COR-L47 (cell line): ENCODE measurements around the gene TRAF4.
A peak's percentile ranks its signal among the peaks of the same experiment; 100 is the strongest.
"Not testable (repeated sequence)": the region's sequence is repeated elsewhere in the genome, so short reads cannot be mapped to it uniquely, and the experiment has no call there.

ENCODE experiments used
- DNase-seq: peaks from one replicate; lab custom pipeline; 2025; lab: John Stamatoyannopoulos, UW

Gene TRAF4

DNA sequence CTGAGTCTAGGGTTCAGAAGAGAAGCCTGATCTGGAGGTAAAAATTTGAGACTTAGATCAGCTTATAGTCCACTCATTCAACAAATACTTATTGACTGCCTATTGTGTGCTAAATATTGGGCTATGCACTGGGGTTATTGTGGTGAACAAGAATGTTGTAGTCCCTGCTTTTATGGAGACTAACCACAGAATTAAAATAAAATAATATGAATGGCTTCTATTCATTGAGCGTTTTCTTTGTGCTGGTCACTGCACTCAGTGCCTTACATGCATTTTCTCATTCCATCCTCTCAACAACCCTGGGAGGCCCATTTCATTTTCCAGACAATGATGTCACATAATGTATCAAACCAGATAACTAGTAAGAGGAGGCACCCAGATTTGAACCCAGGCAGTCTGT lies 10.5 kb upstream of the TRAF4 start:
- DNase-seq, result no peak

DNA sequence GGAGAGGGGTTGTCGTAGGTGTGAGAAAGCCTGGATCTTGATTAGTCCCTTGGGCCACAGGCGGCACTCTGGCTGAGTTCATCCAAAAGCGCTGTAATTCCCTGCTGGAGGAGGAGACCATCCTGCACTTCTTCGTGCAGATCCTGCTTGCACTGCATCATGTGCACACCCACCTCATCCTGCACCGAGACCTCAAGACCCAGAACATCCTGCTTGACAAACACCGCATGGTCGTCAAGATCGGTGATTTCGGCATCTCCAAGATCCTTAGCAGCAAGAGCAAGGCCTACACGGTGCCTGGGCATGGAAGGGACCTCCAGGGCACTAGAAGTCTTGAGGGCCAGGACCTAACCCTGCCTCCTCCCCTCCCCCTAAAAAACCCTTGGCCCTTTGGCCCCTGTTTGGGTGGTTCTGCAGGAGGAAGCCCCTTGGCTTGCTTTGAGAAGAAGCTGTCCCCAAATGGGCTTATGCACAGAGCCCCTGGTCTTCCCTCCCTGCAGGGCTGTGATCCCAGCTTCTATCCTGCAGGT lies 9.0 kb upstream of the TRAF4 start:
- DNase-seq, result no peak

DNA sequence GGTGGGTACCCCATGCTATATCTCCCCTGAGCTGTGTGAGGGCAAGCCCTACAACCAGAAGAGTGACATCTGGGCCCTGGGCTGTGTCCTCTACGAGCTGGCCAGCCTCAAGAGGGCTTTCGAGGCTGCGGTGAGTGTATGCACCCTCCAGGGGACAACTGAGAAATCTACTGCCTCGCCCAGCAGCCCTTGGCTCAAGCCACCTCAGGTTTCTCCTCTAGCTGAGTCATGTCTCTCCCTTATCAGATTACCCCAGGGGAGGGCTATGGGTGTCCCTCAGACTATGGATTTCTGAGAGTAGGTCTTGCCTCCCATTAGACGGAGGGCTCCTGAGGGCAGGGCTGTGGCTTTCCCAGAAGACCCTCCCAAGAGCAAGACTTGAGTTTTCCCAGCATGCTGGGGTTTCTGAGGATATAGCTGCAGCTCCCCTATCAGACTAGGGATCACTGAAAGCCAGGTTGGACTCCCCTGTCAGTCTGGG lies 8.5 kb upstream of the TRAF4 start:
- DNase-seq, result no peak

DNA sequence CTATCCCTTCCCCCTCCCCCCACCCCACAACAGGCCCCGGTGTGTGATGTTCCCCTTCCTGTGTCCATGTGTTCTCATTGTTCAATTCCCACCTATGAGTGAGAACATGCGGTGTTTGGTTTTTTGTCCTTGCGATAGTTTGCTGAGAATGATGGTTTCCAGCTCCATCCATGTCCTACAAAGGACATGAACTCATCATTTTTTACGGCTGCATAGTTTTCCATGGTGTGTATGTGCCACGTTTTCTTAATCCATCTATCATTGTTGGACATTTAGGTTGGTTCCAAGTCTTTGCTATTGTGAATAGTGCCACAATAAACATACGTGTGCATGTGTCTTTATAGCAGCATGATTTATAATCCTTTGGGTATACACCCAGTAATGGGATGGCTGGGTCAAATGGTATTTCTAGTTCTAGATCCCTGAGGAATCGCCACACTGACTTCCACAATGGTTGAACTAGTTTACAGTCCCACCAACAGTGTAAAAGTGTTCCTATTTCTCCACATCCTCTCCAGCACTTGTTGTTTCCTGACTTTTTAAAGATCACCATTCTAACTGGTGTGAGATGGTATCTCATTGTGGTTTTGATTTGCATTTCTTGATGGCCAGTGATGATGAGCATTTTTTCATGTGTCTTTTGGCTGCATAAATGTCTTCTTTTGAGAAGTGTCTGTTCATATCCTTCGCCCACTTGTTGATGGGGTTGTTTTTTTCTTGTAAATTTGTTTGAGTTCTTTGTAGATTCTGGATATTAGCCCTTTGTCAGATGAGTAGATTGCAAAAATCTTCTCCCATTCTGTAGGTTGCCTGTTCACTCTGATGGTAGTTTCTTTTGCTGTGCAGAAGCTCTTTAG lies 7.7 kb upstream of the TRAF4 start:
- not testable (repeated sequence) for DNase-seq

DNA sequence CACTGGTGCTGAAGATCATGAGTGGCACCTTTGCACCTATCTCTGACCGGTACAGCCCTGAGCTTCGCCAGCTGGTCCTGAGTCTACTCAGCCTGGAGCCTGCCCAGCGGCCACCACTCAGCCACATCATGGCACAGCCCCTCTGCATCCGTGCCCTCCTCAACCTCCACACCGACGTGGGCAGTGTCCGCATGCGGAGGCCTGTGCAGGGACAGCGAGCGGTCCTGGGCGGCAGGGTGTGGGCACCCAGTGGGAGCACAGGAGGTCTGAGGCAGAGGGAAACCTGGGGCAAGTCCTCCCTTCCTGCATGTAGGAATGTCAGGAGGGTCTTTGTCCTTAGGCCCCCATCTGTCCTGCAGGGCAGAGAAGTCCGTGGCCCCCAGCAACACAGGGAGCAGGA lies 6.5 kb upstream of the TRAF4 start:
- no peak for DNase-seq

DNA sequence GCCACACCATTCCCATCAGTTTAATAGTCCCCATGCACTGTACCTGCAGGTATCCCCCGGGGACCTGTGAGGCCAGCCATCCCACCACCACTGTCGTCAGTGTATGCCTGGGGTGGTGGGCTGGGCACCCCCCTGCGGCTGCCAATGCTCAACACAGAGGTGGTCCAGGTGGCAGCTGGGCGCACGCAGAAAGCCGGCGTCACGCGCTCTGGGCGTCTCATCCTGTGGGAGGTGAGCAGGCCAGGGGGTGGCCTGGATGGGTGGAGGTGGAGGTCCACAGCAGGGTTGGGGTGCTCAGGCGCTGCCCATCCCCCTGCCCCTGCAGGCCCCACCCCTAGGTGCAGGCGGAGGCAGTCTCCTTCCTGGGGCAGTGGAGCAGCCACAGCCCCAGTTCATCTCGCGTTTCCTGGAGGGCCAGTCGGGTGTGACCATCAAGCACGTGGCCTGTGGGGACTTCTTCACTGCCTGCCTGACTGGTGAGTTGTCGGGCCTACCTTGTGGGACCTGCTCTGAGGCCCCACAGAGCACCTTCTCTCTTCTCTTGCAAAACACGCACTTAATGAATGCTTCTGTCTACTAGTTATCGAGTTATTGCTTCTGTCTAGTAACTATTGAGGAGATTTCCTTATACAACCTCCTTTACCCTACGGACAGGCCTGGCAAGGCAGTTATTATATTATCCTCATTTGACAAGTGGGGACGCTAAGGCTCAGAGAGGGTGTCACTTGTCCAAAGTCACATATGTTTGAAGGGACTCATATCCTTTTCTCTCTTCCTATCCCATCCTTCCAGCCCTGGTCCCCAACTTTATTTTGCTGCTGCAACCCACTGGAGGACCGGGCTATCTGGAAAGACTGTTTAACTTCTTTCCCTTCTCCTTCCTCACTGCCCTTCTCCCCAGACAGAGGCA lies 5.8 kb upstream of the TRAF4 start:
- no peak for DNase-seq

DNA sequence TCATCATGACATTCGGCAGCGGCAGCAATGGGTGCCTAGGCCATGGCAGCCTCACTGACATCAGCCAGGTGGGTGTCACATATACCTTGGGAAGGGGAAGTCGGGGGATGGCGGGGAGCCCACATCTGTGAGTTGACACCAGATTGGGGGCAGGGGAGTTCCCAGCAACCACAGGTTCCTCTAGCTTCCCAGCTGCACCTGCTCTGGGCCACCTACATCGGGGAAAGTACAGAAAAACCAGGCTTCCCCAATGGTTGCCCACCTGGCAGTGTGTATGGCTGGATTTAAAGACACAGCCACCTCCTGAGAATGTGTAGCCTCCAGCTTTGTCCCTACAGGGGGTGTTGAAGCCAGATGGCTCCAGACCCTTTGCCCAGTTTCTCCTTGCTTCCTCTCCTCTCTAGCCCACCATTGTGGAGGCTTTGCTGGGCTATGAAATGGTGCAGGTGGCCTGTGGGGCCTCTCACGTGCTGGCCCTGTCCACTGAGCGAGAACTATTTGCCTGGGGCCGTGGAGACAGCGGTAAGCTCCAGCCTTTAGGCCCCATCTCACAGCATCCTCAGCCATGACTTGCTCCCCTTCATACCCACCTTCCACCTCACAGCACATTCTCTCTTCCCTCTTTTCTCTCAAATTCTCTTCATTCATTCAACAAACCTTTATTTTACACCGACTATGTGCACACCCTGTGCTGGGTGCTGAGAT lies 5.0 kb upstream of the TRAF4 start:
- DNase-seq, result no peak

DNA sequence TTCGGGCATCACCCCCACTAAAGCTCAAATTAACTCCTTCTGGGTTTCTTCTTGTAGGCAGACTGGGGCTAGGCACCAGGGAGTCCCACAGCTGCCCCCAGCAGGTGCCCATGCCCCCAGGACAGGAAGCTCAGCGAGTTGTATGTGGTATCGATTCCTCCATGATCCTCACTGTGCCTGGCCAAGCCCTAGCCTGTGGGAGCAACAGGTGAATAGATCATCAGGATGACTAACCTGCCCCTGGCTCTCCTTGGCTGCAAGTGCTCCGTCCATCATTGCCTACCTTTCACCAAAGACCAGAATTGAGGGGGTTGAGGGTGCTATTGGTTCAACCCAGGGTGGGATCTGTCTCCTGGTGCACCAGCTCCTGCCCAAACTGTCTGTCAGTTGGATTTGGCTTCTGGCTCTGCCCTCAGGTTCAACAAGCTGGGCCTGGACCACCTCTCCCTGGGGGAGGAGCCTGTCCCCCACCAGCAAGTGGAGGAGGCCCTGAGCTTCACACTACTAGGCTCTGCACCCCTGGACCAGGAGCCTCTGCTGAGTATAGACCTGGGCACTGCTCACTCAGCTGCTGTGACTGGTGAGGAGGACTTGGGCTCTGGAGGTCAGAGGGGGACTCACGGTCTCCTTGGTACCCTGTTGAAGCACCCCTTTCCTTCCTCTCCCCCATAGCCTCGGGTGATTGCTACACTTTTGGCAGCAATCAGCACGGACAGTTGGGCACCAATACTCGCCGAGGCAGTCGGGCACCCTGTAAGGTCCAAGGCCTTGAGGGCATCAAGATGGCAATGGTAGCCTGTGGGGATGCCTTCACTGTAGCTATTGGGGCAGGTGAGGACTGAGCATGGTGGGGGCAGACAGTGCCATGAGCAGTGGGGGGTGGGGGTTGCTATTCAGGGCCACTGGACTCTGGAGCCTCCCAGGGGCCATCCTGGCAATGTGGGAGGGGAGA lies 3.1 kb upstream of the TRAF4 start:
- DNase-seq, result no peak

DNA sequence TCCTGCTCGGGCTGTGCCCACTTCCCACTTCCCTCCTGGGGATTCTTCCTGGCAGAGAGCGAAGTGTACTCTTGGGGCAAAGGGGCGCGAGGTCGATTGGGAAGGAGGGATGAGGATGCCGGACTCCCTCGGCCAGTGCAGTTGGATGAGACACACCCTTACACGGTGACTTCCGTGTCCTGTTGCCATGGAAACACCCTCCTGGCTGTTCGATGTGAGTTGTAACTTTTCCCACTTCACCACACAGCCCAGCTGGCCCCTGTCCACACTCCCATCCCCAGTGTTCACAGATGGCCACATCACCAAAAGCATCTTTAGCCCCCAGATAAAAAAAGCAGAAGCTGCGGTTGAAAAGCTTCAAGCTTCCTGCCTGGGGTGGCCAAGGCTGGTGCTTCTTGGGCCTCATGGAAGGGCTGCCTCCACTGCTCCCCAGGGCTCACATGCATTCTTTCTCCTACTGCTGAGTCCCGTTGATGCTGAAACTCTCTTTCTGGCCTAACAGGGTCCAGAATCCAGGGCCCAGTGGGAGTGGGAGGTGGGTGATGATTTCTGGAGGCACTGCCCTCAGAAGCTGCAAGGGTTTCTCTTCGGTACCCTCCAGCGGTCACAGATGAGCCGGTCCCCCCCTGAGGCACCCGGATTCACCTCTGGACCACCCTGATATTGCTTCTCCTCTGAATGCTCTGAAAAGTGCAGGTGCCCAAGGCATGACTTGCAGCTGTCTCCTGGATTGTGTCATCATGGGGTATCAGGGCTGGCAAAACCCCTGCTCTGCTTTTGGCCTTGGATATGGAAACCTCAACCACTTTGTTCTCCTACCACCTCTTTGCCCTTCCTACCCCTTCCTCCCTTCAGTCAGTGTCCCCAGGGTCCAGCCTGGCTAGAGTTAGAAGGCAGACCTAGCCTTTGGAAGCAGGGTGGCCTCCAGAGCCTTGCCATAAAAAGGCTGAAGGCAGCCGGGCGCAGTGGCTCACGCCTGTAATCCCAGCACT lies 2.2 kb upstream of the TRAF4 start:
- DNase-seq, result no peak

DNA sequence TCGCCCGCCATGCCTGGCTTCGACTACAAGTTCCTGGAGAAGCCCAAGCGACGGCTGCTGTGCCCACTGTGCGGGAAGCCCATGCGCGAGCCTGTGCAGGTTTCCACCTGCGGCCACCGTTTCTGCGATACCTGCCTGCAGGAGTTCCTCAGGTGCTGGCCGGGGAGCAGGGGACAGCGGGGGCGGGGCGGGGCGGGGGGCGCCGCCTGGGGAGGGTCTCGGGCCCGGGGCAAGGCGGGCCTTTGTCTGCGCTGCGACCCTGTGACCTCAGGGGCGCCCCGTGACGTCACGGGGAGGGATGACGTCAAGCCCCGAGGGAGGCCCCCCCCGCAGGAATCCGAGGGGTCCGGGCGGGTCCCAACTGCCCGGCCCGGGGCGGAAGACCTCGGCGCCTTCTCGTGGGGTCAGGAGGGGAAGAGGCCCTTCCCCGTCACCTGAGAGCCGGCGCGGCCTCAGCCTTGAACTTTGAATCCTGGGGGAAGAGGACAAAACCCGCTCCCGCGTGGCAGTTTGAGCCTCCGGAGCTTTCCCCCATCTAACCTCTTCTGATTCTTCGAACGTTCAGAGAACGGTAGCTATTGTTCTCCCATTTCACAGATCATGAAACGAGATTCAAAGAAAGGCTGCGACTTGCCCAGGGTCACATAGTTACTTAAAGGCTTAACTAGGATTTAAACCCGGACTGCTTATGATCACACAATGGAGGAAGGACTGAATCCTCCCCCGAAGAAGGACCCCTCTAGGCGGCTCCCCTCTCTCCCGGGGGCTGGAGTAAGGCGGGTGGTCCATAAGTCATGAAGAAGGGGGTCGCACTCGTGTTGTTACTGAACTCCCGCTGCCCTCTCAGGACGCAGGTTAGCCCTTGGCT lies 527 bp downstream of the TRAF4 start:
- no peak for DNase-seq

DNA sequence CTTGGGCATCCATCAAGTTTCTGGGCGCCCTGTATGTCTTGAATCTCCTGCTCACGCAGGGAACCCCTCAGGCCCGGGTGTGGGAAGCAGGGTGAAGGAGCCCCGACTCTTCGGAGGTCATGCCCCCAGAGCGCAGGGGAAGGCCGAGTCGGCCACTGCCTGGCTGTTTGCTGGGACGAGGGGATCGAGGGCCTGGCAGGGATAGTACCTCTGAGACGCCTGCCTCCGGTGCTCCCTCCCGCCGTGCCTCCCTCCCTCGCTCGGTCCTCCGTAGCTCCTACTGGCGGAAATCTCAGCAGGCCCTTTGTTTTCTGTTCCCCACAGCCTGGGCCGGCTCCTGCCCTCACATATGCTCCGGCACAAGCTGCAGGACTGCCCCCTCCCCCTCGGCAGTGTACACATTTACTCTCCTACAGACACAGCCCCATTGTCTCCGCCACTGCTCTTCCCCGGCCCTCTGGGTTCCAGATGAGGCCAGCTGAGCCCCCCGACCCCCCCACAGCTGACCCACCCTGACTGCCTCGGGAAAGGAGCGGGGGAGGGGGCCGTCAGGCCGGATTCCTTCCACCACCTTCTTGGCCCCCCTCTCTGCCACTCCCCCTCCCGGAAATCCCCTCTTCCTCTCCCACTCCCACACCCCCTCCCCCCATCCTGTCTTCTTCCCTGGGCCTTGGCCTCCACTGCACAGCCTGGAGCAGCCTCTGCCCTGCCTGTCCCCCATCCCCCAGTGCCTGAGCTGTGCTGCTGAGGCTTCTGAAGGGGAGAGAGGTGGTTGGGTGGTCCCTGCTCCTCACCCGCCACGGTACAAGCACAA lies 1.4 kb downstream of the TRAF4 start:
- peak; percentile 58 for DNase-seq

DNA sequence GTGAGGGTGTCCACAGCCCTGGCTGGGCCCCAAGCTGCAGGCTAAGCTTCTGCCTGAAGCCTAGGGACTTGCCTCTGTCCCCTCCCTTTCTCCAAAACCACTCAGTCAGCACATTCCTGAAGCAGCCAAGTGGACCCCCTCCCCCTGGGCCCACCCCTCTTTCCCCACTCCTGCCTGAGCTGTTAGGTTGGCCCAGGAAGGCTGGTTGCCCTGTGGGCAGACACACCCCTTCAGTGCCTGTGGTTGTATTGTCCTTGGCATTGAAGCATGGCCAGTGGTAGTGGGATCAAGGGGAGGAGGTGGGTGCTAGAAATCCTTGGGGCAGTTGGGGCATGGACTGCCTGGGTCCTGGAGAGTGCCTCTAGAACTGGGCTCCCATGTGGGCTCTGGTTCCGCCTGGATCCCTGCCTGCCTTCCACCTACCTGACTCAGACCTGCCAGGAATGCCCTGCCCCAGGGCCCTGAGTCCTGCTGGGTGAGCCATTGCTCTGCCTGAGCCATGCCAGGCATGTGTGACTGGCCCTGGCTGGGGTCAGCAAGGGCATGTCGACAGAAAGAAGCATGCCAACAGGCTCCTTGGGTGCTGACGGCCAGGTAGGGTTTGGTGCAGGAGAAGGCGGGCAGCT lies 2.1 kb downstream of the TRAF4 start:
- DNase-seq, result no peak

DNA sequence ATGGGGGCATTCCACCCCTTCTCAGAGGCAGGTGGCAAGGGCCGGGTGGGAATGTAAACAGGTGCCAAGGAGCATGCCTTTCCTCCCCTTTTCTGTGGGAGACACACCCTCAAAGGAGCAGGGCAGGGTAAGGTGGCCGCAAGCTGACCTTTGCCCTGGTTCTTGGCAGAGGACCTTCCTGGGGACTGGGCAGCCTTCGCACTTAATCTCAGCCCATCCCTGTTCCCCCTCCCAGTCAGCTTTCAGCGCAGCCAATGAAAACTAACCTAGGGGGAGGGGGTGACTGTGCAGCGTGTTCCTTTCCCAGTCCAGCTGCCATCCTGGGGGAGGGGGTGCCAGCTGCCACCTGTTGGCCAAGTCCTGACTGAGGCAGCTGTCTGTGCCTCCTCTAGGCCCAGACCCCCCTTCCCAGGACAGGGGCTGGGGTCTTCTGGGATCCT lies 2.8 kb downstream of the TRAF4 start:
- DNase-seq, result peak; percentile 40

DNA sequence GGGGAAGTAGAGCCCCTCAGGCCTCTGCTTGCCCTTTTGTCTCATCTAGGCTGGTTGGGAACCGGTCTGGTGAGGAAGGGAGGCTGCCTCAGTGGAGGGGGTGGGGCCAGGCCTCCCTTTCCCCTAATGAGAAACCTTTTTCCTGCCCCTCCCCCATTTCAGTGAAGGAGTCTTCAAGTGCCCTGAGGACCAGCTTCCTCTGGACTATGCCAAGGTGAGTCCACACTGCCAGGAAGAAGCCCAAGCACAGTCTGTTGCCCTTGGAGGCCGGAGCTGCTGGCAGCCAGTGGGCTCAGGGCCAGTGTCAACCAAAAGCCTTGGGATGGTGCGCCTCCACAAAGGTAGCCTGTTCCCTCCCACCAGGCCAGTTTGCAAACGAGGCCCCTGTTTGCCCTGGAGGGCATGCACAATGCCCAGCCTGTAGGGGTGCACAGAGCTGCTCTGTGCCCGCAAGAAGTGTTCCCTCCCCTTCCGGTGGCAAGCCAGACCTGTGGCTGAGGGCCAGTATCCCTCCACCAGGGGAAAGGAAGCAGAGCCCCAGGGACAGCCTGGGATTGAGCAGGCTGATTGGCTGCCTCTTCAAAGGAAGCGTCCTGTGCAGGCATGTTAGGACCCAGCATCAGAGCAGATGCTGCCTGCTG lies 3.4 kb downstream of the TRAF4 start:
- no peak for DNase-seq

DNA sequence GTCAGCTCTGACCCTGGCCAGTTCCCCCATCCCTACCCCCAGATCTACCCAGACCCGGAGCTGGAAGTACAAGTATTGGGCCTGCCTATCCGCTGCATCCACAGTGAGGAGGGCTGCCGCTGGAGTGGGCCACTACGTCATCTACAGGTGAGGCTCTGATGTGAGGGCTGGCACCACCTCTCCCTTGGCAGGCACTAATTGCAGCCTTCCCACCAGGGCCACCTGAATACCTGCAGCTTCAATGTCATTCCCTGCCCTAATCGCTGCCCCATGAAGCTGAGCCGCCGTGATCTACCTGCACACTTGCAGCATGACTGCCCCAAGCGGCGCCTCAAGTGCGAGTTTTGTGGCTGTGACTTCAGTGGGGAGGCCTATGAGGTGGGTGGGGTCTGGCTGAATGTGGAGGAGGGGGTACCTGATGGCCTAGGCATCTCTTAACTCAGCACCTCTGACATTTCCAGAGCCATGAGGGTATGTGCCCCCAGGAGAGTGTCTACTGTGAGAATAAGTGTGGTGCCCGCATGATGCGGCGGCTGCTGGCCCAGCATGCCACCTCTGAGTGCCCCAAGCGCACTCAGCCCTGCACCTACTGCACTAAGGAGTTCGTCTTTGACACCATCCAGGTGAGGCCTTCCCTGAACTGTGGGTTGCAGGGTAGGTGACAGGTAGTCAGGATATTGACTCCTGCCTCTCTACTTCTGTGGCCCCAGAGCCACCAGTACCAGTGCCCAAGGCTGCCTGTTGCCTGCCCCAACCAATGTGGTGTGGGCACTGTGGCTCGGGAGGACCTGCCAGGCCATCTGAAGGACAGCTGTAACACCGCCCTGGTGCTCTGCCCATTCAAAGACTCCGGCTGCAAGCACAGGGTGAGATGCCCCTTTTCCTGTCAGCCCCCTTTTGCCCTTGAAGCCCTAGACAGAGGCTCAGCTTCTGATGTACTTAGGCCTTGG lies 4.3 kb downstream of the TRAF4 start:
- DNase-seq, result no peak
